ENCODE results near the gene PROSER1.

DNA sequence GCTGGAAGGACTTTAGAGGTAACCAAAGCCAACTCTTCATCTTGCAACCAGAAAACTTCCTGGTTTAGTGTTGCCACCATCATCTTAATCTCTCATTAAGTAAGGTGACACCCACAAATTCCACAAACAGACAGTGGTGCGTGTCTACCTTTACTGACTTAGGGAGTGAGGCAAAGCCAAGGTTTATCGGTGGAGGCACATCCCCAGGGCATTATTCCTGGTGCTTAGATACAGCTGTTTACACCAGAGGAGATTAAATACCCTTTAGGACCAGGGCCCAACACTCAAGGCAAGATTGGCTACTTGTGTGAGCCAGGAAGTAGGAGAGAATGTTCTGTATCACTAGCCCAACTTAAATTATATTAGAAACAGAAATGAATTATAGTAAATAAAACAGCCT lies 56.8 kb downstream of the PROSER1 start:
- TF ChIP-seq ZNF274 (IDR thresholded peaks at IDR 0.05; ENCODE audit: low read depth, low read length) (no peak), YY1 (IDR thresholded peaks at IDR 0.05; ENCODE audit: insufficient read depth, insufficient read length) (no peak)
